Measurements from ENCODE around the gene FAM3C.

The FAM3C gene

DNA sequence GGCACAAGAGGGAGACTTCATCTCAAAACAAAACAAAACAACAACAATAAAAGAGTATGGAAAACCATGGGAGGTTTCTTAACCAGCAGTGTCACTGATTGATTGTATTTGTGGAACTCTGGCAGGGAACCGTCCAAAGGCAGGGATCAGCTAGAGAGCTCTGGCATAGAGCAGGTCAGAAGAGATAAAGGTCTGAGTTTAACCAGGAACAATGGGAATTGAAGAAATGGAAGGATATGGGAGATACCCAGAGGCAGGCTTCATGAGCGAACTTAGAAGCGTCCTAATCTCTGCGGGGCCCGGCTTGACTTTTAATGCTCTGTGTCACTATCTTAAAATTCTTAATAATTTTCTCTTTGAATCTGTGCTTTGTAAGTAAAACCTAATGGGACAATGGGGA is 10.4 kb upstream of the FAM3C start:
- H3K9me3 ChIP-seq (ENCODE audit: control insufficient read depth, low read depth, low read length), result no peaks in the 10 kb centered on the region
- no peak overlapping the region for H3K4me3 ChIP-seq (ENCODE audit: low read length)
- H3K27me3 ChIP-seq (ENCODE audit: control insufficient read depth, insufficient read depth, low read length), result no peaks in the 10 kb centered on the region
- H3K4me1 ChIP-seq (ENCODE audit: control insufficient read depth, low read depth, low read length), result peaks cover under 1% of the 10 kb centered on the region
- H3K27ac ChIP-seq (ENCODE audit: low read length), result no peak overlapping the region
- no peaks in the 10 kb centered on the region for H3K36me3 ChIP-seq (ENCODE audit: control insufficient read depth, low read depth, low read length)
- H3K9ac ChIP-seq (ENCODE audit: low read length), result no peak overlapping the region

DNA sequence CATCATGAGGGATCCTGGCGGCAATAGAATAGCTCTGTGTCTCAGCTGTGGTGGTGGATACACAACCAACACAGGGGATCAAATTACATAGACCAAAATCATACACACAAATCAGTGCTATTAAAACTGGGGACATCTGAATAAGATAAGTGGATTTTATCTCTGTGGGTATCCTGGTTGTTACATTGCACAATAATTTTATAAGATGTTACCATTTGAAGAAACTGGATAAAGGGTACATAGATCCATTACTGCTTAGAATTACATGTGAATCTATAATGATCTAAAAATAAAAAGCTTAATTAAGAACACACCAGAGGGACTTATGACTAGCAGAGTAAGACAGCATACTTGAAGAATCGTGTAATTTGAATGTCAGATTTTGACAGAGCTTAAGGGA is 8.2 kb upstream of the FAM3C start:
- H3K4me1 ChIP-seq (ENCODE audit: control insufficient read depth, low read depth, low read length), result no peaks in the 10 kb centered on the region
- H3K27ac ChIP-seq (ENCODE audit: low read length), result no peak overlapping the region
- H3K27me3 ChIP-seq (ENCODE audit: control insufficient read depth, insufficient read depth, low read length), result no peaks in the 10 kb centered on the region
- no peaks in the 10 kb centered on the region for H3K9me3 ChIP-seq (ENCODE audit: control insufficient read depth, low read depth, low read length)
- H3K9ac ChIP-seq (ENCODE audit: low read length), result no peak overlapping the region
- H3K4me3 ChIP-seq (ENCODE audit: low read length), result no peak overlapping the region
- H3K36me3 ChIP-seq (ENCODE audit: control insufficient read depth, low read depth, low read length), result no peaks in the 10 kb centered on the region

DNA sequence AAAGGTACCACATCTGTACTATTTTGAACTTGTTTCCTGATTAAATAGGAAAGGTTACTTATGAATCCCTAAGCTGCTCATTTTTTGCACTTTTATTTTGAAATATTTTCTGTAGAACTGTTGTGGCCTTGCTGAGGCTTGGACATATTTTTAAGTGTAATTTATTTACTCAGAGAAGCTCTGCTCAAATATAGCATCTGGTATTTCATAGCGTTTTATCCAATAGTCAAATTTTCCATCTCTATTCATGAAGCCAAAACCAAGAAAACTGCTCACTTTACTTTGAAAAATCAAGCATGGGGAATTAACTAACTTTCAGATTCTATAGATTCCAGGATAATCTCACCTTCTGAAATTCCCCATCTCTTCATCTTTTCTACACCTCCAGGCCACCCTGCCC is 6.6 kb upstream of the FAM3C start:
- no peaks in the 10 kb centered on the region for H3K27me3 ChIP-seq (ENCODE audit: control insufficient read depth, insufficient read depth, low read length)
- H3K36me3 ChIP-seq (ENCODE audit: control insufficient read depth, low read depth, low read length), result no peaks in the 10 kb centered on the region
- no peaks in the 10 kb centered on the region for H3K9me3 ChIP-seq (ENCODE audit: control insufficient read depth, low read depth, low read length)
- no peak overlapping the region for H3K9ac ChIP-seq (ENCODE audit: low read length)
- H3K27ac ChIP-seq (ENCODE audit: low read length), result no peak overlapping the region
- H3K4me3 ChIP-seq (ENCODE audit: low read length), result no peak overlapping the region
- H3K4me1 ChIP-seq (ENCODE audit: control insufficient read depth, low read depth, low read length), result no peaks in the 10 kb centered on the region

DNA sequence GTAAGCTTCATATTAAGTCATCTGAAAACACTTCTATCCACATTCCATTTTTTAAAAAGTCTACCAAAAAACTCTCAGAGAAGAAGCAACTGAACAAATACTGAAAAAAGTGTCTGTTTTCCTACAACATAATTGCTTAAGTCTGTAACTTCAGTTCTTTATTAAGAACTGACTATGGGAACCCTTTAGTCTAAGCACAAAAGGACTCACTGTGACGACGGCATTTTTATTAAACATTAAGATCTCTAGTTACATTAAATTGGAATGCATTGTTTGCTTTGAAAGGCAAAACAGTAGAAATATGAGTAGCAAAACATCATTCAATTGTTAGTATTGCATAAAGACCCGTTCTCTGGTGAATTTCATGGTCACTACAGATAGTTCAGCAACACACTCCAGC is 5.8 kb upstream of the FAM3C start:
- Histone ChIP-seq H3K27ac (ENCODE audit: low read length) (no peak overlapping the region), H3K27me3 (ENCODE audit: control insufficient read depth, insufficient read depth, low read length) (no peaks in the 10 kb centered on the region), H3K9me3 (ENCODE audit: control insufficient read depth, low read depth, low read length) (no peaks in the 10 kb centered on the region), H3K36me3 (ENCODE audit: control insufficient read depth, low read depth, low read length) (no peaks in the 10 kb centered on the region), H3K9ac (ENCODE audit: low read length) (no peak overlapping the region), H3K4me1 (ENCODE audit: control insufficient read depth, low read depth, low read length) (no peaks in the 10 kb centered on the region), H3K4me3 (ENCODE audit: low read length) (no peak overlapping the region)

DNA sequence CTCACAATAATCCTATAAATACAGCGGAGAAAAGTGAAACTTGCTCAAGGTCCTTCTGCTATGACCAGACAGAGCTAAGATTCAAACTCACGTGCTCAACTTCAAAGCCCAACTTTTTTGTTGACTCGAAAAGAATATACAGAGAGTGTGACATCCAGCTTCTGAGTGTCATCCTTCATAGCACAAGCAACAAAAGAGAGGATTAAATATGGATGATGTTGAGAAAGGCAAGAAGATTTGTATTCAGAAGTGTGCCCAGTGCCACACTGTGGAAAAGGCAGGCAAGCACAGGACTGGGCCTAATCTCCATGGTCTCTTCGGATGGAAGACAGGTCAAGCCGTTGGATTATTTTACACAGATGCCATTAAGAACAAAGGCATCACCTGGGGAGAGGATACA is 2.1 kb upstream of the FAM3C start:
- H3K9ac ChIP-seq (ENCODE audit: low read length), result no peak overlapping the region
- H3K4me1 ChIP-seq (ENCODE audit: control insufficient read depth, low read depth, low read length), result peaks cover 4% of the 10 kb centered on the region
- H3K36me3 ChIP-seq (ENCODE audit: control insufficient read depth, low read depth, low read length), result no peaks in the 10 kb centered on the region
- no peak overlapping the region for H3K4me3 ChIP-seq (ENCODE audit: low read length)
- no peaks in the 10 kb centered on the region for H3K9me3 ChIP-seq (ENCODE audit: control insufficient read depth, low read depth, low read length)
- H3K27me3 ChIP-seq (ENCODE audit: control insufficient read depth, insufficient read depth, low read length), result no peaks in the 10 kb centered on the region
- H3K27ac ChIP-seq (ENCODE audit: low read length), result no peak overlapping the region

DNA sequence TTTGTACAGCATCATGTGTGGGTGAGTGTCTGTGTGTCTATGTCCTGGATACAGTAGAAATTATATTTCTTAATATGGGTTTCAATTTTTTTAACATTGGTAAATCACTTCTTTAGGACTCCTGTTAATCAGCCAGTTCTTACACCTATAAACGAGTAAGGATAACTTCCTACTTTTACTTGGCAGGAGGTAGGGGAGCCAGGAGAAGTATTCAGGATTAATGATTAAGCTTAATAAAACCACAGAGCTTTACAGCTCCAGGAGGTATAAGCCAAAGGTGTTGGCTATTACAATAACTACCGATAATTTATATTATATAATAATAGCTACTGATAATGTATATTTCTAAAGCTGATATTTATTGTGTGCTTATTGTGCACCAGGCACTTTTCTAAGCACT is 1.7 kb upstream of the FAM3C start:
- Histone ChIP-seq H3K4me3 (ENCODE audit: low read length) (no peak overlapping the region), H3K27me3 (ENCODE audit: control insufficient read depth, insufficient read depth, low read length) (no peaks in the 10 kb centered on the region), H3K9ac (ENCODE audit: low read length) (no peak overlapping the region), H3K36me3 (ENCODE audit: control insufficient read depth, low read depth, low read length) (no peaks in the 10 kb centered on the region), H3K4me1 (ENCODE audit: control insufficient read depth, low read depth, low read length) (peaks cover 4% of the 10 kb centered on the region), H3K9me3 (ENCODE audit: control insufficient read depth, low read depth, low read length) (no peaks in the 10 kb centered on the region), H3K27ac (ENCODE audit: low read length) (no peak overlapping the region)

DNA sequence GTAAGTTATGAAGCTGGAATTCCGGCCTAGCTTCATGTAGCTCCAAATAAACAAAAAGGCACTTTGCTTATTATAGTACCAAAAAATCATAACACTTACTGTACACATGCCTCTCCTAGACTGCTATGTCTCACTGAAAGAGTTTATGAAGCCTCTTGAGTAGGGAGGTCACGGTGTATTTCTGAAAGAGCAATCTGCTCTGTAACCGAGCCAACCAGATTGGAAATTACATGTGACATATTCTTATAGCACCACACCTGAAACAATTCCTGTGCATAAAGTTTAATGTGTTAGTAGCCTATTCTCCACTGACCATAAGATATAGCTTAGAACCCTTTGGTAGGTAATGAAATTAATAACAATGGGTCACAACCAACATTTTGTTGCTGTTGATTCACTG is 1.3 kb upstream of the FAM3C start:
- H3K36me3 ChIP-seq (ENCODE audit: control insufficient read depth, low read depth, low read length), result no peaks in the 10 kb centered on the region
- peaks cover 4% of the 10 kb centered on the region for H3K4me1 ChIP-seq (ENCODE audit: control insufficient read depth, low read depth, low read length)
- no peaks in the 10 kb centered on the region for H3K9me3 ChIP-seq (ENCODE audit: control insufficient read depth, low read depth, low read length)
- no peak overlapping the region for H3K4me3 ChIP-seq (ENCODE audit: low read length)
- H3K9ac ChIP-seq (ENCODE audit: low read length), result no peak overlapping the region
- no peaks in the 10 kb centered on the region for H3K27me3 ChIP-seq (ENCODE audit: control insufficient read depth, insufficient read depth, low read length)
- no peak overlapping the region for H3K27ac ChIP-seq (ENCODE audit: low read length)

DNA sequence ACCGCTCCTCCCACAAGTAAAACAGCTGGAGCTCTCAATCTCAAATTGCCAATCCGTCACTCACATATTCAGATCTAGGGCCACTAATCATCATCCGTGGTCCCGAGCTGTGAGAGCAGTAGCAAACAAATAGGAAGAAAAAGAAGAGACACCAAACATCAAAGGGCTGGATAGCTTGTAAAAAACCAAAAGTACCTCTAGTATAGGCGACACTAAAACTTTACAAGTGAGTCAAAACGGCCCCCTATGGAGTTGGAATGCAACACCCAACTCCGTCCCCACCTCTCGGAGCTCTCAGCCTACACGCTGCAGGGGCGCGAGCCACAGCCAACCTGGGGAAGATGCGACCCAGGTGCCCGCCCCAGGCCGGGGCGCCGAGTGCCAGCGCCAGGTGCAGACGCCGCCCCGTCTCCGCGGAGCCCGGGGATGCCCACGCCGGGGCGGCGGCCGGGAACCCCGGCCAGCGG is 581 bp downstream of the FAM3C start:
- Histone ChIP-seq H3K27me3 (ENCODE audit: control insufficient read depth, insufficient read depth, low read length) (no peaks in the 10 kb centered on the region), H3K9me3 (ENCODE audit: control insufficient read depth, low read depth, low read length) (no peaks in the 10 kb centered on the region), H3K36me3 (ENCODE audit: control insufficient read depth, low read depth, low read length) (no peaks in the 10 kb centered on the region), H3K4me1 (ENCODE audit: control insufficient read depth, low read depth, low read length) (peaks cover 4% of the 10 kb centered on the region), H3K9ac (ENCODE audit: low read length) (peak overlapping the region; percentile 78), H3K27ac (ENCODE audit: low read length) (no peak overlapping the region), H3K4me3 (ENCODE audit: low read length) (peak overlapping the region; percentile 95)

DNA sequence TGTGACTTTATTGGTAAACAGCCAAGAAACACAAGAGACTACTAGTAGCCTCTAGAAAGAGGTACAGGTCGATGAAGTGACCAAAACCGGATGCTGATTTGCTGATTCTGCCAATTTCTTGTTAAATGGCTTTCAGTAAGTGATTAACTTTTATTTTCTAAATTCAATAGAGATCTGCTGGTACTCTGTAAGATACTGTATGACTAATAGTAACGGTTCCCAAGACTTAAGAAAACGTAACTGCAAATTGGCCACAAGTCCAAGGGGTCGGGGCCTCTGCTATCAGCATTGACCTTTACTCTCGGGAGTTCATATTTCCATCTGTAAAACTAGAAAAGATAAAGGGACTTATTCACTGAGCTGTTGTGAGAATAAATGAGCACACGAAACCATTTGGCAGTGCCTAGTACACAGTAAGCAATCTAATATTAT is 1.4 kb downstream of the FAM3C start:
- Histone ChIP-seq H3K36me3 (ENCODE audit: control insufficient read depth, low read depth, low read length) (no peaks in the 10 kb centered on the region), H3K4me1 (ENCODE audit: control insufficient read depth, low read depth, low read length) (peaks cover 4% of the 10 kb centered on the region), H3K27ac (ENCODE audit: low read length) (no peak overlapping the region), H3K4me3 (ENCODE audit: low read length) (peak overlapping the region; percentile 25), H3K27me3 (ENCODE audit: control insufficient read depth, insufficient read depth, low read length) (no peaks in the 10 kb centered on the region), H3K9ac (ENCODE audit: low read length) (no peak overlapping the region), H3K9me3 (ENCODE audit: control insufficient read depth, low read depth, low read length) (no peaks in the 10 kb centered on the region)

DNA sequence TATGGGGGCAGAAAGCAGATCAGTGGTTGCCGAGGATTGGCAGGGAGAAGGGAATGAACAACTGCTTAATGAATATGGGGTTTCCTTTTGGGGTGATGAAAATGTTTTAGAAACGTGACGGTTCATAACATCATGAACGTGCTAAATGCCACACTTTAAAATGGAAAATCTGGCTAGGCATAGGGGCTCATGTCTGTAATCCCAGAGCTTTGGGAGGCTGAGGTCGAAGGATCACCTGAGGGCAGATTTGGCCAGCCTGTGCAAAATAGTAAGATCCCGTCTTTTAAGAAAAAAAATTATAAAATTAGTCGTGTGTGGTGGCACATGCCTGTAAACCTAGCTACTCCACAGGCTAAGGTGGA is 3.1 kb downstream of the FAM3C start:
- Histone ChIP-seq H3K4me3 (ENCODE audit: low read length) (no peak overlapping the region), H3K4me1 (ENCODE audit: control insufficient read depth, low read depth, low read length) (peaks cover 8% of the 10 kb centered on the region)

DNA sequence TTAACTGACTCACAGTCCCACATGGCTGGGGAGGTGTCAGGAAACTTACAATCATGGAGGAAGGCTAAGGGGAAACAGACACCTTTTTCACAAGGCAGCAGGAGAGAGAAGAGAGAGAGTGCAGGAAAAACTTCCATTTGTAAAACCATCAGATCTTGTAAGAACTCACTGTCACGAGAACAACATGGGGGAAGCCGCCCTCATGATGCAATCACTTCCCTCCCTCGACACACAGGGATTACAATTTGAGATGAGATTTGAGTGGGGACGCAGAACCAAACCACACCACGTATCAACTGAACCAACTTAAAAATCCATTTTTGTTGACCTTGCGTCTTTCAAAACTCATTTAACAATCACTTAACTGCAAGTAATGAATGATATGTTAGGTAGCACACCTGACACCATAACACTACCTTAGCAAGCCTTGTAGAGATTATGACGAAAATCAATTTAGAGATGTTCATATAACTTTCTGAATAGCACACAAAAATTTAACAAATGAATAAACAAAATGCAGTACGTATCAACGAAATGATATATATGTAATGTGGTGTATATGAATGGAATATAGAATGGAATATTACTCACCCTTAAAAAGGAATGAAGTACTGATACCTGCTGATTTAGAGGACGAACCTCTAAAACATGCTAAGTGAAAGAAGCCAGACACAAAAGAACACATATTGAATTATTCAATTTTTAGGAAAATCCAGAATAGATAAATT is 3.7 kb downstream of the FAM3C start:
- Histone ChIP-seq H3K27ac (ENCODE audit: low read length) (no peak overlapping the region), H3K4me3 (ENCODE audit: low read length) (no peak overlapping the region), H3K9me3 (ENCODE audit: control insufficient read depth, low read depth, low read length) (no peaks in the 10 kb centered on the region), H3K27me3 (ENCODE audit: control insufficient read depth, insufficient read depth, low read length) (no peaks in the 10 kb centered on the region), H3K9ac (ENCODE audit: low read length) (no peak overlapping the region), H3K4me1 (ENCODE audit: control insufficient read depth, low read depth, low read length) (peaks cover 8% of the 10 kb centered on the region), H3K36me3 (ENCODE audit: control insufficient read depth, low read depth, low read length) (no peaks in the 10 kb centered on the region)

More for the DNA sequence above, 3.1 kb downstream of the FAM3C start:
- H3K9ac ChIP-seq (ENCODE audit: low read length), result no peak overlapping the region
- H3K9me3 ChIP-seq (ENCODE audit: control insufficient read depth, low read depth, low read length), result no peaks in the 10 kb centered on the region
- no peaks in the 10 kb centered on the region for H3K27me3 ChIP-seq (ENCODE audit: control insufficient read depth, insufficient read depth, low read length)
- H3K36me3 ChIP-seq (ENCODE audit: control insufficient read depth, low read depth, low read length), result no peaks in the 10 kb centered on the region
- H3K27ac ChIP-seq (ENCODE audit: low read length), result no peak overlapping the region

DNA sequence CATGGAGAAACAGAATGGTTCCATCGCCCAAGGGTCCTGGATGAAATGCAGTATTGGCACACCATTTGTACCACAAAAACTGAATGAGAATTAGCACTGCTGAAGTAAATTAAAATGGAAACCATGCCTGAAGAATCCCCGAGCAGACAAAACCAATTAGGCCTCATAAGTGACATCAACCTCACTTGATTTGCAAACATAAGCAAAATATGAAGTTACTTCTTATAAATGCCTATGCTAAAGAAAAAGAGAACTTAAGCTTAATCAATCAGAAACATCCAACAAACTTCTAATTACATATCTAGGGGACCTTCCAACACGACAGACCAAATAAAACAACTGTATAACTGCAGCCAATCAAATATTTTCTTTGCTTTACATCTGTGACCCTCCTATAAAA is 4.4 kb downstream of the FAM3C start:
- Histone ChIP-seq H3K4me1 (ENCODE audit: control insufficient read depth, low read depth, low read length) (peaks cover 8% of the 10 kb centered on the region), H3K9ac (ENCODE audit: low read length) (no peak overlapping the region), H3K27ac (ENCODE audit: low read length) (no peak overlapping the region), H3K36me3 (ENCODE audit: control insufficient read depth, low read depth, low read length) (no peaks in the 10 kb centered on the region), H3K9me3 (ENCODE audit: control insufficient read depth, low read depth, low read length) (no peaks in the 10 kb centered on the region), H3K4me3 (ENCODE audit: low read length) (no peak overlapping the region), H3K27me3 (ENCODE audit: control insufficient read depth, insufficient read depth, low read length) (no peaks in the 10 kb centered on the region)
